ENCODE data around the gene SCARB1.

DNA sequence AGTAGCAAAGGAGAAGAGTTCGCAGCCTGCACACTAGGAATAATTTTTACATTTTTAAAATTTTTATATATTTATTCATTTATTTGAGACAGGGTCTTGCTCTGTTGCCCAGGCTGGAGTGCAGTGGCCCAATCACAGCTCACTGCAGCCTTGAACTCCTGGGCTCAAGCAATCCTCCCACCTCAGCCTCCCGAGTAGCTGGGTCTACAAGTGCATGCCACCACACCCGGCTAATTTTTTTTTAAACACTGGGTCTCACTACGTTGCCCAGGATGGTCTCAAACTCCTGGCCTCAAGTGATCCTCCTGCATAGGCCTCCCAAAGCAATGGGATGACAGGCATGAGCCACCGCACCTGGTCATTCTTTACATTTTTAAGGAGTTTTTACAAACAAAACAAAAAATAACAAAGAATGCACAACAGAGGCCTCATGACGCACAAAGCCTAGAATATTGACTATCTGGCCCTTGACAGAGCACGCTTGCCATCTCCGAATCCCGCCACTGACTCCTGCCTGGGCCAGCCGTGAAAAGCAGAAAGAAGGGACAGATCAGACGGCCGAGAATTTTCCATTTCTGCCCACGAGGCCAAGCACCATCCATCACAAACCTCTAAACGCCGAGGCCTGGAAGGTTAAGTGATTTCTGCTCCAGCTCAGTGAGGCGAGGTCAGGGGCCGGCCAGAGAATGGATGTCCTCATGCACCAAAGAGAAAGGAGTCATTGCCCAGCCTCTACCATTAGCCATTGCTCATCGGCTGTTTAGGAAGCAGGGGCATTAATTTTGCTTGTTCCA, 120.0 kb downstream of the SCARB1 start:
- TF ChIP-seq, protein P1, sequence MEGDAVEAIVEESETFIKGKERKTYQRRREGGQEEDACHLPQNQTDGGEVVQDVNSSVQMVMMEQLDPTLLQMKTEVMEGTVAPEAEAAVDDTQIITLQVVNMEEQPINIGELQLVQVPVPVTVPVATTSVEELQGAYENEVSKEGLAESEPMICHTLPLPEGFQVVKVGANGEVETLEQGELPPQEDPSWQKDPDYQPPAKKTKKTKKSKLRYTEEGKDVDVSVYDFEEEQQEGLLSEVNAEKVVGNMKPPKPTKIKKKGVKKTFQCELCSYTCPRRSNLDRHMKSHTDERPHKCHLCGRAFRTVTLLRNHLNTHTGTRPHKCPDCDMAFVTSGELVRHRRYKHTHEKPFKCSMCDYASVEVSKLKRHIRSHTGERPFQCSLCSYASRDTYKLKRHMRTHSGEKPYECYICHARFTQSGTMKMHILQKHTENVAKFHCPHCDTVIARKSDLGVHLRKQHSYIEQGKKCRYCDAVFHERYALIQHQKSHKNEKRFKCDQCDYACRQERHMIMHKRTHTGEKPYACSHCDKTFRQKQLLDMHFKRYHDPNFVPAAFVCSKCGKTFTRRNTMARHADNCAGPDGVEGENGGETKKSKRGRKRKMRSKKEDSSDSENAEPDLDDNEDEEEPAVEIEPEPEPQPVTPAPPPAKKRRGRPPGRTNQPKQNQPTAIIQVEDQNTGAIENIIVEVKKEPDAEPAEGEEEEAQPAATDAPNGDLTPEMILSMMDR (IDR thresholded peaks at IDR 0.05; ENCODE audit: low read depth, low read length, poor library complexity, severe bottlenecking) = no peak
- TF ChIP-seq EZH2phosphoT487 (IDR thresholded peaks at IDR 0.05; ENCODE audit: borderline replicate concordance, low read length) = no peak
